HepG2 (cell line): ENCODE measurements around the gene LSR. TPM values are rescaled to one million over a fixed set of nuclear protein-coding genes. Genes with fewer than 3 reads are reported as not detected.
A peak's percentile ranks its signal among the peaks of the same experiment; 100 is the strongest.

Source experiments
- BHLHE40 ChIP-seq: IDR thresholded peaks from 2 replicates; pipeline ENCODE4 v1.6.1; 2011; ENCODE audit warnings: low read length, improper control_type of control experiment
- CHD2 ChIP-seq: IDR thresholded peaks from 2 replicates; pipeline ENCODE4 v1.6.1; 2011; ENCODE audit warnings: low read depth, low read length, improper control_type of control experiment
- DNMT1 ChIP-seq: sonication (generic); formaldehyde crosslinking; IDR thresholded peaks from 2 replicates; pipeline ENCODE4 v1.5.1; 2020; ENCODE audit warnings: mild to moderate bottlenecking, missing genetic modification reagents
- GTF2F1 ChIP-seq: fragments of 150-350 bp; IDR thresholded peaks from 2 replicates; pipeline ENCODE4 v1.6.1; 2014; ENCODE audit warnings: low read length
- NAIF1 ChIP-seq: sonication (generic); formaldehyde crosslinking; IDR thresholded peaks from 2 replicates; pipeline ENCODE4 v1.5.0; 2020; ENCODE audit warnings: mild to moderate bottlenecking, missing genetic modification reagents, borderline replicate concordance
- NFE2L2 ChIP-seq: fragments of 150-350 bp; IDR thresholded peaks from 2 replicates; pipeline ENCODE4 v1.6.1; 2014; ENCODE audit warnings: low read length
- NRL ChIP-seq: sonication (generic); formaldehyde crosslinking; IDR thresholded peaks from 2 replicates; pipeline ENCODE4 v1.5.0; 2020; ENCODE audit warnings: missing genetic modification reagents, mild to moderate bottlenecking, moderate library complexity, borderline replicate concordance
- RELA ChIP-seq: sonication (generic); formaldehyde crosslinking; IDR thresholded peaks from 2 replicates; pipeline ENCODE4 v1.4.0; 2020; ENCODE audit warnings: missing genetic modification reagents
- RFX1 ChIP-seq: fragments of 450-650 bp; IDR thresholded peaks from 2 replicates; pipeline ENCODE4 v1.6.1; 2017
- RXRA ChIP-seq: sonication (generic); formaldehyde crosslinking; IDR thresholded peaks from 2 replicates; pipeline ENCODE4 v1.5.1; 2020; ENCODE audit warnings: missing genetic modification reagents
- RXRB ChIP-seq: IDR thresholded peaks from 2 replicates; pipeline ENCODE4 v1.6.1; 2016; ENCODE audit warnings: borderline replicate concordance, missing genetic modification reagents, missing compliant biosample characterization
- SETDB1 ChIP-seq: sonication (generic); formaldehyde crosslinking; IDR thresholded peaks from 2 replicates; pipeline ENCODE4 v1.5.1; 2020; ENCODE audit warnings: missing genetic modification reagents, mild to moderate bottlenecking, borderline replicate concordance
- SOX13 ChIP-seq, 3 experiments: fragments of 450-650 bp in 1 of 3; sonication (generic) in 1 of 3; formaldehyde crosslinking in 1 of 3; IDR thresholded peaks in 2 of 3; conservative IDR thresholded peaks in 1 of 3; 2 replicates each; pipeline versions ENCODE4 v1.5.0 to v1.6.1; 2016 to 2020; ENCODE audit warnings: antibody characterized with exemption in 1 of 3, mild to moderate bottlenecking in 1 of 3, missing compliant biosample characterization in 1 of 3, missing genetic modification reagents in 1 of 3, moderate library complexity in 1 of 3
- SSRP1 ChIP-seq: IDR thresholded peaks from 2 replicates; pipeline ENCODE4 v1.6.1; 2016; ENCODE audit warnings: control low read depth
- TAF15 ChIP-seq: fragments of 200-400 bp; formaldehyde crosslinking; IDR thresholded peaks from one replicate; pipeline ENCODE4 v1.6.1; 2018; ENCODE audit warnings: mild to moderate bottlenecking, low read depth, low read length; ENCODE audit not compliant: poor library complexity, severe bottlenecking
- TCF7L2 ChIP-seq: IDR thresholded peaks from 2 replicates; pipeline ENCODE4 v1.6.1; 2011; ENCODE audit warnings: mild to moderate bottlenecking, low read depth, low read length, moderate library complexity
- ZBTB1 ChIP-seq: sonication (generic); formaldehyde crosslinking; IDR thresholded peaks from 2 replicates; pipeline ENCODE4 v1.4.0; 2020; ENCODE audit warnings: missing genetic modification reagents, borderline replicate concordance
- ZEB1 ChIP-seq: IDR thresholded peaks from 2 replicates; pipeline ENCODE4 v1.6.1; 2012; ENCODE audit warnings: mild to moderate bottlenecking, low read depth, inconsistent platforms; ENCODE audit not compliant: insufficient replicate concordance
- ZNF232 ChIP-seq: sonication (generic); formaldehyde crosslinking; IDR thresholded peaks from 2 replicates; pipeline ENCODE4 v1.4.0; 2020; ENCODE audit warnings: missing genetic modification reagents, borderline replicate concordance
- ZNF253 ChIP-seq: sonication (generic); formaldehyde crosslinking; IDR thresholded peaks from 2 replicates; pipeline ENCODE4 v1.8.0; 2022; ENCODE audit warnings: mild to moderate bottlenecking, missing genetic modification reagents, borderline replicate concordance
- ZNF350 ChIP-seq: sonication (generic); formaldehyde crosslinking; IDR thresholded peaks from 2 replicates; pipeline ENCODE4 v1.4.0; 2020; ENCODE audit warnings: mild to moderate bottlenecking, low read depth, missing genetic modification reagents, borderline replicate concordance
- ZNF577 ChIP-seq: sonication (generic); formaldehyde crosslinking; IDR thresholded peaks from 2 replicates; pipeline ENCODE4 v1.4.0; 2020; ENCODE audit warnings: mild to moderate bottlenecking, low read depth, missing genetic modification reagents, borderline replicate concordance
- ZNF724P ChIP-seq: sonication (generic); formaldehyde crosslinking; IDR thresholded peaks from 2 replicates; pipeline ENCODE4 v1.8.0; 2022; ENCODE audit warnings: missing genetic modification reagents, borderline replicate concordance
- ZSCAN12 ChIP-seq: sonication (generic); formaldehyde crosslinking; IDR thresholded peaks from 2 replicates; pipeline ENCODE4 v1.9.0; 2021; ENCODE audit warnings: mild to moderate bottlenecking, missing genetic modification reagents
- polyA plus RNA-seq, 8 experiments: library from polyadenylated mRNA; depleted of rRNA in 3 of 8; stranded (reverse) in 7 of 8; unstranded in 1 of 8; fragments of >200 nt; fragmentation: Illumina TruSeq in 4 of 8; extraction: Trizol in 4 of 8; gene quantifications; 2 replicates each; pipeline versions ENCODE4 v1.2.1 to v1.2.3, GENCODE V29; 2011 to 2016; ENCODE audit warnings: low read depth in 4 of 8, missing spikeins in 1 of 8, mixed read lengths in 1 of 8; ENCODE audit not compliant: insufficient read depth in 1 of 8
- total RNA-seq, 5 experiments: library from RNA; depleted of rRNA; stranded (reverse); fragments of >200 nt; fragmentation: Illumina TruSeq; extraction: Trizol; gene quantifications; 2 replicates each; pipeline ENCODE4 v1.2.3, GENCODE V29; 2016; ENCODE audit warnings: low read depth in 1 of 5
- TF ChIP-seq, protein P1 (sequence below): IDR thresholded peaks from 2 replicates; pipeline ENCODE4 v1.6.1; 2016; ENCODE audit warnings: missing compliant biosample characterization, missing genetic modification reagents, borderline replicate concordance
- TF ChIP-seq, protein P2 (sequence below): fragments of 450-650 bp; IDR thresholded peaks from 2 replicates; pipeline ENCODE4 v1.6.1; 2017
- TF ChIP-seq, protein P3 (sequence below): IDR thresholded peaks from 2 replicates; pipeline ENCODE4 v1.6.1; 2016; ENCODE audit warnings: low read depth

LSR gene
- total and polyA plus RNA-seq, 2 of the 13 experiments (the other 11 are each of a cell fraction or from before 2014, with no cell fraction given) = 29.2 to 79.2 TPM

DNA sequence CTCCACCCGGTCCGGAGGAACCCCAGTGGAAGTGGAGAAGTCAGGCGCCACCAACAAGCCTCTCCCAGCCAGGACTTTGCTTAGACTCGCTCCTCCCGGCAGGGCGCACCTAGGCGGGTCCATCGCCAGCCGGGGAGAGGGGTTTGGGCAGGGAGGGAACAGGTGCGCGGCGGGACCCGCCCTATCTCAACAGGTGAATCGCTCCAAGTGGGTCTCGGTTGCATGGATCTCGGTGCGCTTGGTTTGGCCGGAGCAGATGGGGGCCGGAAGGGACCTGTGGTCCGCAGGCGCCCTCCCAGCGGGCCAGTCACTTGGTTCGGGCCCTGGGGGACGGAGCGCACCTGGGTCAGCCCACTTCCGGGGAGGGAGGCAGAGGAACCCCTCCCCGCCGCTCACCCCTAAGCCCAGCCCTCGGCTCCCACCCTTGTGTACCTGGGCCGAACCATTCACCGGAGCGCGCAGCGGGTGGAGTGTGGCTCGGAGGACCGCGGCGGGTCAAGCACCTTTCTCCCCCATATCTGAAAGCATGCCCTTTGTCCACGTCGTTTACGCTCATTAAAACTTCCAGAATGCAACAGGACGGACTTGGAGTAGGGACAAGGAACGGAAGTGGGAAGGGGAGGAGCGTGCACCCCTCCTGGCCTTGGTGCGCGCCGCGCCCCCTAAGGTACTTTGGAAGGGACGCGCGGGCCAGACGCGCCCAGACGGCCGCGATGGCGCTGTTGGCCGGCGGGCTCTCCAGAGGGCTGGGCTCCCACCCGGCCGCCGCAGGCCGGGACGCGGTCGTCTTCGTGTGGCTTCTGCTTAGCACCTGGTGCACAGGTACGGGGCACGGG lies at the start of gene LSR (continued):
- no peak for TF ChIP-seq SOX13 (IDR thresholded peaks at IDR 0.05)
- 0 out of 4 replicates have a peak, but pooled peaks of 1 of the 2 experiments have one; percentile 14 for TF ChIP-seq SOX13 (CRISPR knock-in tag; conservative IDR thresholded peaks at IDR 0.05 in 1 of 2, IDR thresholded peaks at IDR 0.05 in 1 of 2)
- peak; percentile 75; the same call in 1 of the 2 replicates for TF ChIP-seq RXRA (CRISPR knock-in tag)
- no peak for TF ChIP-seq ZNF577 (CRISPR knock-in tag)
- TF ChIP-seq ZSCAN12 = no peak
- 0 out of 2 replicates have a peak, but pooled peaks have one; percentile 37 for TF ChIP-seq ZNF253 (CRISPR knock-in tag)
- TF ChIP-seq NFE2L2 = no peak
- TF ChIP-seq ZBTB1 = no peak
- TF ChIP-seq ZNF232 (CRISPR knock-in tag) = peak; percentile 68; the same call in 1 of the 2 replicates
- TF ChIP-seq CHD2 = 0 out of 2 replicates have a peak, but pooled peaks have one; percentile 19
- peak; percentile 97 for TF ChIP-seq ZEB1
- 0 out of 2 replicates have a peak, but pooled peaks have one; percentile 29 for TF ChIP-seq RXRB
- TF ChIP-seq RFX1 = no peak
- no peak for TF ChIP-seq SETDB1 (CRISPR knock-in tag)
- peak; percentile 40 for TF ChIP-seq DNMT1 (CRISPR knock-in tag)
- TF ChIP-seq, protein P1, sequence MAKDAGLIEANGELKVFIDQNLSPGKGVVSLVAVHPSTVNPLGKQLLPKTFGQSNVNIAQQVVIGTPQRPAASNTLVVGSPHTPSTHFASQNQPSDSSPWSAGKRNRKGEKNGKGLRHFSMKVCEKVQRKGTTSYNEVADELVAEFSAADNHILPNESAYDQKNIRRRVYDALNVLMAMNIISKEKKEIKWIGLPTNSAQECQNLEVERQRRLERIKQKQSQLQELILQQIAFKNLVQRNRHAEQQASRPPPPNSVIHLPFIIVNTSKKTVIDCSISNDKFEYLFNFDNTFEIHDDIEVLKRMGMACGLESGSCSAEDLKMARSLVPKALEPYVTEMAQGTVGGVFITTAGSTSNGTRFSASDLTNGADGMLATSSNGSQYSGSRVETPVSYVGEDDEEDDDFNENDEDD (CRISPR knock-in tag) = peak; percentile 31; the same call in 1 of the 2 replicates
- peak; percentile 93 for TF ChIP-seq BHLHE40
- peak; percentile 53; the same call in 1 of the 2 replicates for TF ChIP-seq GTF2F1
- no peak for TF ChIP-seq SSRP1 (CRISPR knock-in tag)
- TF ChIP-seq NRL (CRISPR knock-in tag) = no peak; the same call in 1 of the 2 replicates
- peak; percentile 80 for TF ChIP-seq ZNF350 (CRISPR knock-in tag)
- TF ChIP-seq TCF7L2 = no peak
- TF ChIP-seq TAF15 = peak; percentile 93
- no peak for TF ChIP-seq RELA
- TF ChIP-seq, protein P2, sequence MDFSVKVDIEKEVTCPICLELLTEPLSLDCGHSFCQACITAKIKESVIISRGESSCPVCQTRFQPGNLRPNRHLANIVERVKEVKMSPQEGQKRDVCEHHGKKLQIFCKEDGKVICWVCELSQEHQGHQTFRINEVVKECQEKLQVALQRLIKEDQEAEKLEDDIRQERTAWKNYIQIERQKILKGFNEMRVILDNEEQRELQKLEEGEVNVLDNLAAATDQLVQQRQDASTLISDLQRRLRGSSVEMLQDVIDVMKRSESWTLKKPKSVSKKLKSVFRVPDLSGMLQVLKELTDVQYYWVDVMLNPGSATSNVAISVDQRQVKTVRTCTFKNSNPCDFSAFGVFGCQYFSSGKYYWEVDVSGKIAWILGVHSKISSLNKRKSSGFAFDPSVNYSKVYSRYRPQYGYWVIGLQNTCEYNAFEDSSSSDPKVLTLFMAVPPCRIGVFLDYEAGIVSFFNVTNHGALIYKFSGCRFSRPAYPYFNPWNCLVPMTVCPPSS = no peak
- no peak; the same call in 1 of the 2 replicates for TF ChIP-seq ZNF724P (CRISPR knock-in tag)
- peak; percentile 95 for TF ChIP-seq NAIF1 (CRISPR knock-in tag)
- TF ChIP-seq, protein P3, sequence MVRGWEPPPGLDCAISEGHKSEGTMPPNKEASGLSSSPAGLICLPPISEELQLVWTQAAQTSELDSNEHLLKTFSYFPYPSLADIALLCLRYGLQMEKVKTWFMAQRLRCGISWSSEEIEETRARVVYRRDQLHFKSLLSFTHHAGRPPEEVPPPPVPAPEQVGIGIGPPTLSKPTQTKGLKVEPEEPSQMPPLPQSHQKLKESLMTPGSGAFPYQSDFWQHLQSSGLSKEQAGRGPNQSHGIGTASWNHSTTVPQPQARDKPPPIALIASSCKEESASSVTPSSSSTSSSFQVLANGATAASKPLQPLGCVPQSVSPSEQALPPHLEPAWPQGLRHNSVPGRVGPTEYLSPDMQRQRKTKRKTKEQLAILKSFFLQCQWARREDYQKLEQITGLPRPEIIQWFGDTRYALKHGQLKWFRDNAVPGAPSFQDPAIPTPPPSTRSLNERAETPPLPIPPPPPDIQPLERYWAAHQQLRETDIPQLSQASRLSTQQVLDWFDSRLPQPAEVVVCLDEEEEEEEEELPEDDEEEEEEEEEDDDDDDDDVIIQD = no peak; the same call in 1 of the 2 replicates
